ENCODE measurements around the gene FIGNL1. TPM values are rescaled to one million over a fixed set of nuclear protein-coding genes. Genes with fewer than 3 reads are reported as not detected.

The FIGNL1 gene
- total RNA-seq, 1 experiment from 2014 or later: 6.4 TPM

DNA sequence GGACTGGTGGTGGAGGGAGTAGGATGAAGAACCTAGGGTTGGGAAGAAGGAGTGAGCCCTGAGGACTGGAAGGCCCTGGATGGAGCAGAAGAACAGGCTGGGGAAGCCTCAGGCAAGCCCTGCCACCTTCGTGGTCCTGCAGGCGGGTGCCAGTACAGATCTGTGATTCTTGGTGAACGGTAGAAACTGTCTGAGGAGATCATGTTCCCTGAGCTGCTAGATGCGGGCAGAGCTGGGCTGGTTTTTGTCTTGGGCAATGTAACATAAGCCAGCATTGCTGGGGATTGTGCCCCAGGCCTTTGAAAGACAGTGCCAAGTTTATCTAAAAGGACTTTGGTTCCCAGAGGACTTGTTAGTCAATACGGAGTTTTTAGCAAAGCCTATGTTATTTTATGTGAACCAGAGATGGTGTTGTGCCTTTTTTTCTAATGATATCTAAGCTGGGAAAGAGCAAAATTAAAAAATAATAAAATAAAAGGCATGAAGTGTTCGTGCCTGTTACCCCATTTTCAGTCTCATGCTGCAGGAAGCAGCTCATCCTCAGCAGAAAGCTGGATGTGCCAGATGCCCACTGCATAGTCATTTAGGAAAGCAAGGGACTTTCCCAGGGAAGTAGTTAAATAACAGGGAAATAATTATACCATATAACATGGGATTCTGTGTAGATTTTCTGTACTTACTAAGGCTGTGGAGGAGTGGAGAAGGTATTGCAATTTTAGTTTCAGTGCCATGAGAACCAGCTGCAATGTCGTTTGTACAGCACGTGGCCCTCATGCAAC, 24.4 kb upstream of the FIGNL1 start:
- Mint-ChIP-seq H3K27ac (no peak overlapping the region), H3K9me3 (no peaks in the 10 kb centered on the region), H3K4me1 (peaks cover 13% of the 10 kb centered on the region), H3K4me3 (no peak overlapping the region), H3K36me3 (no peaks in the 10 kb centered on the region), H3K27me3 (ENCODE audit: low read depth) (peaks cover 4% of the 10 kb centered on the region)
- ChIA-PET CTCF (interaction anchor here (1.7 kb wide), 1 partner anchor 60 kb away, joined by 4 read pairs; no protein-coding TSS in a partner anchor), POLR2A (no interaction called here)
- no peak for ATAC-seq
- no peak for DNase-seq (ENCODE audit: low spot score)
- no peak for TF ChIP-seq EMX1 (CRISPR knock-in tag; IDR thresholded peaks at IDR 0.05)
- TF ChIP-seq GTF2I (CRISPR knock-in tag; conservative IDR thresholded peaks at IDR 0.05): no peak
- TF ChIP-seq NFATC4 (CRISPR knock-in tag; IDR thresholded peaks at IDR 0.05): no peak
- no peak for TF ChIP-seq ZNF425 (CRISPR knock-in tag; conservative IDR thresholded peaks at IDR 0.05)
- no peak for TF ChIP-seq TEAD4 (CRISPR knock-in tag; IDR thresholded peaks at IDR 0.05)
- no peak for TF ChIP-seq NR2C2 (CRISPR knock-in tag; IDR thresholded peaks at IDR 0.05)
- TF ChIP-seq ATF2 (CRISPR knock-in tag; IDR thresholded peaks at IDR 0.05; ENCODE audit: borderline replicate concordance, low read depth): no peak
- TF ChIP-seq HMGXB4 (CRISPR knock-in tag; IDR thresholded peaks at IDR 0.05): no peak
- TF ChIP-seq TP53 (CRISPR knock-in tag; IDR thresholded peaks at IDR 0.05): no peak
- no peak for TF ChIP-seq ZNF121 (CRISPR knock-in tag; IDR thresholded peaks at IDR 0.05)
- TF ChIP-seq, protein P1, sequence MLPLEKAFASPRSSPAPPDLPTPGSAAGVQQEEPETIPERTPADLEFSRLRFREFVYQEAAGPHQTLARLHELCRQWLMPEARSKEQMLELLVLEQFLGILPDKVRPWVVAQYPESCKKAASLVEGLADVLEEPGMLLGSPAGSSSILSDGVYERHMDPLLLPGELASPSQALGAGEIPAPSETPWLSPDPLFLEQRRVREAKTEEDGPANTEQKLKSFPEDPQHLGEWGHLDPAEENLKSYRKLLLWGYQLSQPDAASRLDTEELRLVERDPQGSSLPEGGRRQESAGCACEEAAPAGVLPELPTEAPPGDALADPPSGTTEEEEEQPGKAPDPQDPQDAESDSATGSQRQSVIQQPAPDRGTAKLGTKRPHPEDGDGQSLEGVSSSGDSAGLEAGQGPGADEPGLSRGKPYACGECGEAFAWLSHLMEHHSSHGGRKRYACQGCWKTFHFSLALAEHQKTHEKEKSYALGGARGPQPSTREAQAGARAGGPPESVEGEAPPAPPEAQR (CRISPR knock-in tag; IDR thresholded peaks at IDR 0.05): no peak
- TF ChIP-seq ERG (CRISPR knock-in tag; IDR thresholded peaks at IDR 0.05): no peak
- TF ChIP-seq ATF1 (CRISPR knock-in tag; IDR thresholded peaks at IDR 0.05): no peak
- TF ChIP-seq ZNF423 (CRISPR knock-in tag; IDR thresholded peaks at IDR 0.05): no peak
- TF ChIP-seq ZNF232 (CRISPR knock-in tag; IDR thresholded peaks at IDR 0.05): no peak
- TF ChIP-seq NR3C1 (CRISPR knock-in tag; conservative IDR thresholded peaks at IDR 0.05; ENCODE audit: low read depth): no peak
- no peak for TF ChIP-seq MLX (CRISPR knock-in tag; IDR thresholded peaks at IDR 0.05)

Measured in WTC11 (cell line).